OCI-LY7 (cell line): Measurements from ENCODE around the gene AXIN1.

Experiments used
- EZH2phosphoT487 ChIP-seq: fragments of 200-600 bp; sonication (generic); IDR thresholded peaks from 2 replicates; pipeline ENCODE4 v1.6.1; 2018; ENCODE audit warnings: low read depth, borderline replicate concordance, mild to moderate bottlenecking, mixed run types, antibody characterized with exemption, low read length, moderate library complexity, mixed read lengths
- TF ChIP-seq, protein P1 (sequence below): fragments of 200-600 bp; sonication (generic); conservative IDR thresholded peaks from 2 replicates; pipeline ENCODE4 v1.5.1; 2014; ENCODE audit warnings: mild to moderate bottlenecking, antibody characterized with exemption, low read length, moderate library complexity, mixed read lengths

DNA sequence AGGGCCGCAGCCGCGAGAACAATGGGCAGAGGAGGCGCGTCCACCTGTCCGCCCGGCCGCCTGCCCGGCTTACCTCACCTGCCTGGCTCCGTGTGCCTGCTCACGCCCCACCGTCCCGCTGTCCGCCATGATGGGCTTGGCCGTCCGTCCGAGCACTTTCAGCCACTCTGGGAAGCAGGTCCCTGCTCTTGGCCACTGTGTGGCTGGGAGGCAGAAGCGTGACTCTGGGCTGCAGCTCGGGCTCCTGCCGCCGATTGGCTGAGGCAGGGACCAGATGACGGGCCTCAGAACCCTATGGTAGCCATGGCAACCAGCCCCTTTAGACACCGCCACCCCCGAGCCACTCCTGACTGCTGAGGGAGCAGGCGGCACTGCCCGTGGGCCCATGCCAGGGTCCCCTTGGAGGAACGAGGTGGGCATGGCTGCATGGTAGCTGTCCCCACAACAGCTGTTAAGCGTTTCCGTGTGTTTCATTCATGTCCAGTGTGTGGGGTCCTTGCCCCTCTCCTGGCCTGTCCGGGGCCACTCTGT, 8.9 kb upstream of the AXIN1 start:
- TF ChIP-seq, protein P1, sequence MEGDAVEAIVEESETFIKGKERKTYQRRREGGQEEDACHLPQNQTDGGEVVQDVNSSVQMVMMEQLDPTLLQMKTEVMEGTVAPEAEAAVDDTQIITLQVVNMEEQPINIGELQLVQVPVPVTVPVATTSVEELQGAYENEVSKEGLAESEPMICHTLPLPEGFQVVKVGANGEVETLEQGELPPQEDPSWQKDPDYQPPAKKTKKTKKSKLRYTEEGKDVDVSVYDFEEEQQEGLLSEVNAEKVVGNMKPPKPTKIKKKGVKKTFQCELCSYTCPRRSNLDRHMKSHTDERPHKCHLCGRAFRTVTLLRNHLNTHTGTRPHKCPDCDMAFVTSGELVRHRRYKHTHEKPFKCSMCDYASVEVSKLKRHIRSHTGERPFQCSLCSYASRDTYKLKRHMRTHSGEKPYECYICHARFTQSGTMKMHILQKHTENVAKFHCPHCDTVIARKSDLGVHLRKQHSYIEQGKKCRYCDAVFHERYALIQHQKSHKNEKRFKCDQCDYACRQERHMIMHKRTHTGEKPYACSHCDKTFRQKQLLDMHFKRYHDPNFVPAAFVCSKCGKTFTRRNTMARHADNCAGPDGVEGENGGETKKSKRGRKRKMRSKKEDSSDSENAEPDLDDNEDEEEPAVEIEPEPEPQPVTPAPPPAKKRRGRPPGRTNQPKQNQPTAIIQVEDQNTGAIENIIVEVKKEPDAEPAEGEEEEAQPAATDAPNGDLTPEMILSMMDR, result no peak
- TF ChIP-seq EZH2phosphoT487, result no peak
